ENCODE measurements around the gene BAK1. TPM values are rescaled to one million over a fixed set of nuclear protein-coding genes. Genes with fewer than 3 reads are reported as not detected.

The BAK1 gene
- total RNA-seq, 4 donors from 2014 or later = 12.6 to 15.0 (median 14.3) TPM

DNA sequence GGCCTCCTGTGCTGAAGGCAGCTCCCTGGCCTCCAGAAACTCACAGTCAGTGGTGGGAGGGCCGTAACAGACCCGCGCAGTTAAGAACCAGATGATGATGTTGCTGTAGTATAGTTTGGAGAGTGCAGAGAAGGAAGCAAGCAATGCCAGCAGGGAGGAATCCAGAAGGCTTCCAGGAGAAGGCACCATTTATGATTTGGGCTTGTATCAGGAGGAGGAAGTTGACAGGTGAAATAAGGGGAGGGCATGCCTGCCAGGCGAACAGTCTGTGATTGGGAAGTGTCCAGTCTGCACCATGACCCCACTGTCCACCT lies 13.3 kb upstream of the BAK1 start:
- no peaks in the 10 kb centered on the region for H3K27me3 ChIP-seq
- no peak overlapping the region for H3K27ac ChIP-seq
- peaks cover 34% of the 10 kb centered on the region for H3K4me1 ChIP-seq
- H3K9me3 ChIP-seq = no peaks in the 10 kb centered on the region
- no peaks in the 10 kb centered on the region for H3K36me3 ChIP-seq
- 36% methylated on average over 4 of the region's 4 CpGs for WGBS
- no peak for DNase-seq (ENCODE audit: low spot score in 2 of 2)
- H3K4me3 ChIP-seq = peak overlapping the region; percentile 28
- TF ChIP-seq POLR2AphosphoS5 (IDR thresholded peaks at IDR 0.05) (no peak), EP300 (IDR thresholded peaks at IDR 0.05) (no peak), POLR2A (IDR thresholded peaks at IDR 0.05) (no peak)
- TF ChIP-seq, protein P1, sequence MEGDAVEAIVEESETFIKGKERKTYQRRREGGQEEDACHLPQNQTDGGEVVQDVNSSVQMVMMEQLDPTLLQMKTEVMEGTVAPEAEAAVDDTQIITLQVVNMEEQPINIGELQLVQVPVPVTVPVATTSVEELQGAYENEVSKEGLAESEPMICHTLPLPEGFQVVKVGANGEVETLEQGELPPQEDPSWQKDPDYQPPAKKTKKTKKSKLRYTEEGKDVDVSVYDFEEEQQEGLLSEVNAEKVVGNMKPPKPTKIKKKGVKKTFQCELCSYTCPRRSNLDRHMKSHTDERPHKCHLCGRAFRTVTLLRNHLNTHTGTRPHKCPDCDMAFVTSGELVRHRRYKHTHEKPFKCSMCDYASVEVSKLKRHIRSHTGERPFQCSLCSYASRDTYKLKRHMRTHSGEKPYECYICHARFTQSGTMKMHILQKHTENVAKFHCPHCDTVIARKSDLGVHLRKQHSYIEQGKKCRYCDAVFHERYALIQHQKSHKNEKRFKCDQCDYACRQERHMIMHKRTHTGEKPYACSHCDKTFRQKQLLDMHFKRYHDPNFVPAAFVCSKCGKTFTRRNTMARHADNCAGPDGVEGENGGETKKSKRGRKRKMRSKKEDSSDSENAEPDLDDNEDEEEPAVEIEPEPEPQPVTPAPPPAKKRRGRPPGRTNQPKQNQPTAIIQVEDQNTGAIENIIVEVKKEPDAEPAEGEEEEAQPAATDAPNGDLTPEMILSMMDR (IDR thresholded peaks at IDR 0.05) = no peak

DNA sequence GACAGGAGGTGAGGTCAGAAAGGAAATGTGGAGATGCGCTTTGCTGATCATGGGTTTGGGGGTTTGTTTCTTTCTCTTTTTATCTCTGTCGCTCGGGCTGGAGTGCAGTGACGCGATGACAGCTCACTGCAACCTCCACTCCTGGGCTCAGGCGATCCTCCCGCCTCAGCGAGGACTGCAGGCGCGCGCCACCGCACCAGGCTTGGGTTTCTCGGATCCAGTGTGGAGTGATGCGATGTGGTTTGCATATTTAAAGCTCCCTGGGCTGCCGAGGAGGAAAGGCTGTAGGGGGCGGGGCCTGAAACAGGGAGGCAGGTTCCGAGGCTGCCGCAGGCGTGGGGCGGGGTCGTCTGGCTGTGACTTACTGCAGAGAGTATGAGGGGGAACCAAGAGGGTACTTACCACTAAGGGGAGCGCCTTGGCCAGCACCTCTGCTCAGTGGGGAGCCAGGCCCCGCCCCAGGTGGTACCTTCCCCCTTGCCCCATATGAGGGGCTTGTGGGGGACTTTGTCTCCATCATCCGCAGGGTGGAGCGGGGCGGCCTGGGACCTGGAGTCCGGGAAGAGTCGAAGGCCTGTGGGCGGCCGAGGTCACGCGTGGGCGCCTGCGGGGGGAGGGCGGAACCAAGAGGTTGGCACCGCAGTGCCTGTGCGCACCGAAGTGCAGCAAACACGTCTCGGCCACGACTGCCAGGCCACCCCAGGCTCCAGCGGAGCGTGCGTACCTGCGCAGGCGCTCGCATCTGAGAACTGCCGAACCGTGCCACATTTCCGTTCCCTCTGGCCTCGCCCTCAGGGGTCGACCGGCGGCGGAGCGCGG lies 12.7 kb upstream of the BAK1 start:
- TF ChIP-seq EP300 (IDR thresholded peaks at IDR 0.05) = no peak
- TF ChIP-seq POLR2A (IDR thresholded peaks at IDR 0.05) = no peak
- TF ChIP-seq, protein P1 (IDR thresholded peaks at IDR 0.05) = no peak
- no peaks in the 10 kb centered on the region for H3K36me3 ChIP-seq
- no peak for DNase-seq (ENCODE audit: low spot score in 2 of 2)
- 54% methylated on average over 32 of the region's 57 CpGs for WGBS
- H3K4me1 ChIP-seq = peaks cover 34% of the 10 kb centered on the region
- no peaks in the 10 kb centered on the region for H3K9me3 ChIP-seq
- H3K27ac ChIP-seq = no peak overlapping the region
- no peaks in the 10 kb centered on the region for H3K27me3 ChIP-seq
- peak overlapping the region; percentile 28 for H3K4me3 ChIP-seq

DNA sequence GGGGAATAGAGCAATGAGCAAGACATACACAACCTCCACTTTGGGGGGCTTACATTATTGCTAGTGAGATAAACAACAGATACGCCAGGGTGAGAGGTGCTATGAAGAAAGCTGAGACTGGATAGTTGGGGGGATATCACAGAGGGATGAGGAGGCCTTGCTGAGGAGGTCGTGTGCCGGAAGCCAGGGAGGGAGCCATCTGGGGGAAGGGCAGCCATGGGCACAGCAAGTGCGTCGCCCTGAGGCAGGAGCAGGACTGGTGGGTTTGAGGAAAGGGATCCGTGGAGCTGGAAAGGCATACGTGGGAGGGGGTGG lies 12.2 kb upstream of the BAK1 start:
- H3K27ac ChIP-seq = no peak overlapping the region
- no peaks in the 10 kb centered on the region for H3K27me3 ChIP-seq
- peaks cover 34% of the 10 kb centered on the region for H3K4me1 ChIP-seq
- 89% methylated on average over 7 of the region's 7 CpGs for WGBS
- H3K36me3 ChIP-seq = no peaks in the 10 kb centered on the region
- TF ChIP-seq, protein P1 (IDR thresholded peaks at IDR 0.05) = no peak
- TF ChIP-seq POLR2AphosphoS5 (IDR thresholded peaks at IDR 0.05) (no peak), EP300 (IDR thresholded peaks at IDR 0.05) (no peak), POLR2A (IDR thresholded peaks at IDR 0.05) (no peak)
- no peaks in the 10 kb centered on the region for H3K9me3 ChIP-seq
- no peak for DNase-seq (ENCODE audit: low spot score in 2 of 2)
- no peak overlapping the region for H3K4me3 ChIP-seq

DNA sequence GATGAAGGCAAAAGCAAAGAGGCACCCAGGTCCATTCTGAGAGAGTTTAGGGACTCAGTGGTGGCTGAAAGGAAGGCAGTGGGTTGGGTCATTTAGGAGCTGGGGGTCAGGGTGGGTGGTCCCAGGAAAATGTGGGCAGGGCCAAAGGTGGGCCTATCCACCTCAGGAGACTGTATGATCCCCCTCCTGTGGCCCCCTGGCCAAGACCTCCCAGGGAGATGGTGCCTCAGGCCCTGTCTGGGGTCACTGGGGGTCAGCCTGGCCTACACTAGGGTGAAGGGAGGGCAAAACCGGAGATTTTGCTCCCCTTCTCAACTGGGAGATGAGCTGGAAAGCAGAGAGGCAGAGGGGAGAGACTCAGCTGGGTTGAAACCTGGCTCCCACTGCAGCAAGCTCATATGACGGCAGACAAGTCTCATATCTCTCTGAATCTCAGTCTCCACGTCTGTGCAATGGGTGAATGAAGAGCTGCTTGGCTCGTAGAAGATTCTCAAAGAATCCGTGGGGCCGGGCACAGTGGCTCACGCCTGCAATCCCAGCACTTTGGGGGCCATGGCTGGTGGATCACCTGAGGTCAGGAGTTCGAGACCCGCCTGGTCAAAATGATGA lies 11.5 kb upstream of the BAK1 start:
- no peak overlapping the region for H3K27ac ChIP-seq
- TF ChIP-seq EP300 (IDR thresholded peaks at IDR 0.05) (no peak), POLR2A (IDR thresholded peaks at IDR 0.05) (no peak), POLR2AphosphoS5 (IDR thresholded peaks at IDR 0.05) (no peak)
- TF ChIP-seq, protein P1 (IDR thresholded peaks at IDR 0.05) = no peak
- H3K4me3 ChIP-seq = no peak overlapping the region
- H3K9me3 ChIP-seq = no peaks in the 10 kb centered on the region
- no peaks in the 10 kb centered on the region for H3K27me3 ChIP-seq
- WGBS = 94% methylated on average over 9 of the region's 9 CpGs
- no peaks in the 10 kb centered on the region for H3K36me3 ChIP-seq
- H3K4me1 ChIP-seq = peaks cover 34% of the 10 kb centered on the region
- no peak for DNase-seq (ENCODE audit: low spot score in 2 of 2)

DNA sequence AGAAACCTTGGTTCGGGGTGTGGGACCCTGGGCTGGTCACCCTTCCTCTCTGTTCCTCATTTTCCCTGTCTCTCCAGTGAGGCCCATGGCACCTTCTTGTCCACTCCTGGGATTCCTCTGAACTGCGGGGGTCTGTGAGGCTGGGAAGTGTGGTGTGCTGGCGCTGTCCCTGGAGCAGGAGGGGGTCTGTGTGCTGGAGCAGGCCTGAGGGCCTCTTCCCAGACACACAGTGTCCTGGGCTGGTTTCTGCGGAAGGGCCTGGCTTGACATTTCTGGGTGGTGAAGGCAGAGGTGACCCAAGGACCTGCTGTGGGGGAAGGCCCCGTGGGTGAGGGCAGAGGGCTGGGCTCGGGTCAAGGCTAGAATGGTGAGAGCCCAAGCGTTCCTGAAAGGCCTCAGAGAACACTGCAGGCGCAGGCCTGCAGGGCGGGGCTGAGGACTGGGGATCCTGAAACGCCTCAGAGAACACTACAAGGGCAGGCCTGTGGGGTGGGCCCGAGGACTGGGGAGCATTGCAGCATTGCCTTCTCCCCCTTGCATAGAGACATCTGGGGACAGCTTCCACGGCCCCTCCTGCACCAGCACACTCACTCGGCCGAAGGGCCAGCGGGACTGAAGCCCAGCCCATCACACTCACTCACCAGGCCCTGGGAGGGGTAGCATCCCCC lies 10.6 kb upstream of the BAK1 start:
- no peaks in the 10 kb centered on the region for H3K36me3 ChIP-seq
- H3K4me3 ChIP-seq = no peak overlapping the region
- H3K4me1 ChIP-seq = peaks cover 37% of the 10 kb centered on the region
- no peak for DNase-seq (ENCODE audit: low spot score in 2 of 2)
- no peaks in the 10 kb centered on the region for H3K27me3 ChIP-seq
- whole genome bisulfite sequencing = 73% methylated on average over 14 of the region's 15 CpGs
- H3K27ac ChIP-seq = peak overlapping the region; percentile 71
- H3K9me3 ChIP-seq = no peaks in the 10 kb centered on the region
- no peak for TF ChIP-seq POLR2AphosphoS5 (IDR thresholded peaks at IDR 0.05)
- no peak for TF ChIP-seq POLR2A (IDR thresholded peaks at IDR 0.05)
- no peak for TF ChIP-seq EP300 (IDR thresholded peaks at IDR 0.05)
- TF ChIP-seq, protein P1 (IDR thresholded peaks at IDR 0.05) = no peak

Measured in suprapubic skin (tissue), 4 donors.